Ascending aorta (tissue), 2 donors: Measurements from ENCODE around the gene AMMECR1. TPM values are rescaled to one million over a fixed set of nuclear protein-coding genes. Genes with fewer than 3 reads are reported as not detected.

ENCODE experiments used
- DNase-seq, 2 donors: peaks; one replicate each; pipeline ENCODE4 v3.0.0-alpha.2; 2019; ENCODE audit warnings: low spot score in 2 of 2
- H3K27ac ChIP-seq, 2 donors: fragments of 200-600 bp; sonication (generic); one replicate each; pipeline ENCODE4 v1.5.1; 2016 to 2017; ENCODE audit warnings: mild to moderate bottlenecking in 1 of 2
- H3K27me3 ChIP-seq: fragments of 200-600 bp; sonication (generic); one replicate; pipeline ENCODE4 v1.5.1; 2017
- H3K36me3 ChIP-seq, 2 donors: fragments of 200-600 bp; sonication (generic); one replicate each; pipeline ENCODE4 v1.5.1; 2016
- H3K4me1 ChIP-seq, 2 donors: fragments of 200-600 bp; sonication (generic); one replicate each; pipeline ENCODE4 v1.5.1; 2016 to 2017; ENCODE audit warnings: mild to moderate bottlenecking in 1 of 2
- H3K4me3 ChIP-seq, 2 donors: fragments of 200-600 bp; sonication (generic); one replicate each; pipeline ENCODE4 v1.5.1; 2016 to 2017; ENCODE audit warnings: mild to moderate bottlenecking in 1 of 2
- H3K9me3 ChIP-seq, 2 donors: fragments of 200-600 bp; sonication (generic); one replicate each; pipeline ENCODE4 v1.5.1; 2016
- CTCF ChIP-seq, 3 experiments: fragments of 200-600 bp in 2 of 3; fragments of 450-650 bp in 1 of 3; sonication (generic) in 2 of 3; IDR thresholded peaks; one replicate each; pipeline ENCODE4 v1.5.1; 2016 to 2019; ENCODE audit warnings: antibody characterized with exemption in 3 of 3, mild to moderate bottlenecking in 1 of 3, moderate library complexity in 1 of 3
- intact Hi-C: fragments of 100-400 bp; cut with DNase I; formaldehyde crosslinking; loops from one replicate; pipeline ENCODE4 v1.15.1; 2023
- total RNA-seq: library from RNA; depleted of rRNA; stranded (reverse); fragments of >200 nt; gene quantifications from one replicate; pipeline ENCODE4 v1.1.0, GENCODE V29; 2016

Gene AMMECR1
- total RNA-seq, 1 donor from 2014 or later = 3.5 TPM

GRCh38 chrX:110282922-110283321 is 35.0 kb downstream of the AMMECR1 start:
- DNase-seq = no peak
- TF ChIP-seq CTCF (IDR thresholded peaks at IDR 0.05) = no peak
- Histone ChIP-seq H3K4me3 (no peak overlapping the region), H3K4me1 (no peaks in the 10 kb centered on the region), H3K36me3 (no peaks in the 10 kb centered on the region), H3K9me3 (no peaks in the 10 kb centered on the region), H3K27ac (no peak overlapping the region), H3K27me3 (peaks cover 3% of the 10 kb centered on the region)
- intact Hi-C loops = no loop called here

GRCh38 chrX:110281377-110281776 is 36.5 kb downstream of the AMMECR1 start:
- H3K9me3 ChIP-seq = no peaks in the 10 kb centered on the region
- intact Hi-C loops = no loop called here

GRCh38 chrX:110280954-110281353 is 36.9 kb downstream of the AMMECR1 start:
- Histone ChIP-seq H3K36me3 (no peaks in the 10 kb centered on the region), H3K4me3 (no peak overlapping the region), H3K4me1 (no peaks in the 10 kb centered on the region), H3K27me3 (peaks cover 3% of the 10 kb centered on the region), H3K27ac (no peak overlapping the region), H3K9me3 (peaks cover 0 to 2% of the 10 kb centered on the region in 2 donors)
- intact Hi-C loops = no loop called here
- DNase-seq = no peak
- TF ChIP-seq CTCF (IDR thresholded peaks at IDR 0.05) = no peak

More at GRCh38 chrX:110281377-110281776, 36.5 kb downstream of the AMMECR1 start:
- H3K4me1 ChIP-seq = no peaks in the 10 kb centered on the region
- no peak for DNase-seq
- no peak overlapping the region for H3K4me3 ChIP-seq
- H3K27ac ChIP-seq = no peak overlapping the region
- peaks cover 3% of the 10 kb centered on the region for H3K27me3 ChIP-seq
- H3K36me3 ChIP-seq = no peaks in the 10 kb centered on the region
- TF ChIP-seq CTCF (IDR thresholded peaks at IDR 0.05) = no peak

GRCh38 chrX:110277609-110278008 is 40.3 kb downstream of the AMMECR1 start:
- Histone ChIP-seq H3K27me3 (peaks cover 3% of the 10 kb centered on the region), H3K9me3 (peaks cover 0 to 7% of the 10 kb centered on the region in 2 donors), H3K4me1 (no peaks in the 10 kb centered on the region), H3K36me3 (no peaks in the 10 kb centered on the region), H3K27ac (no peak overlapping the region), H3K4me3 (no peak overlapping the region)
- no peak for TF ChIP-seq CTCF (IDR thresholded peaks at IDR 0.05)
- intact Hi-C loops = no loop called here
- no peak for DNase-seq

- no peak for TF ChIP-seq CTCF (IDR thresholded peaks at IDR 0.05)
Observed at GRCh38 chrX:110276778-110277177, 41.1 kb downstream of the AMMECR1 start.

GRCh38 chrX:110268886-110269285 is 49.0 kb downstream of the AMMECR1 start:
- Histone ChIP-seq H3K4me3 (no peak overlapping the region), H3K36me3 (no peaks in the 10 kb centered on the region), H3K27me3 (no peaks in the 10 kb centered on the region), H3K4me1 (no peaks in the 10 kb centered on the region), H3K27ac (no peak overlapping the region), H3K9me3 (no peaks in the 10 kb centered on the region)
- intact Hi-C loops = no loop called here
- DNase-seq = no peak
- TF ChIP-seq CTCF (IDR thresholded peaks at IDR 0.05) = no peak

More at GRCh38 chrX:110276778-110277177, 41.1 kb downstream of the AMMECR1 start:
- peaks cover 0 to 7% of the 10 kb centered on the region in 2 donors for H3K9me3 ChIP-seq
- DNase-seq = no peak
- no peak overlapping the region for H3K27ac ChIP-seq
- no peaks in the 10 kb centered on the region for H3K4me1 ChIP-seq
- intact Hi-C loops = no loop called here
- H3K4me3 ChIP-seq = no peak overlapping the region
- no peaks in the 10 kb centered on the region for H3K36me3 ChIP-seq
- peaks cover 3% of the 10 kb centered on the region for H3K27me3 ChIP-seq
